Measurements from ENCODE around the gene RNU2-1.

DNA sequence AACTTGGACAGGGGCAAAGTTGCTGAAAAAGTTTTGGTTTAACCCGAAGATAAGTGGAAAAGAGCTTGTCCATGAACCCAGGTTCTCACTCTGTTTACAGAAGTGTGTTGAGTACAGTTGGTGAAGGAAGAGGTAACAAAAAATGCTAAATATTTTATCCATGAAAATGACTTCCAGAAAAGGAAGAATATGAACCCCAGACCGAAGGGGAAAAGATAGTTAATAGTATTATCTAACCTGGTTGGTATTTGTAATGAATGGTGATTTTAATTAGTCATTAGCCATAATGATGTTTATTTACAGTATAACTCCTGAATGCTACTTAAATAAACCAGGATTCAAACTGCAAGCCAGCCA, 22.7 kb downstream of the RNU2-1 start:
- TF ChIP-seq POLR2A (IDR thresholded peaks at IDR 0.05) (no peak), EP300 (IDR thresholded peaks at IDR 0.05) (no peak)
- TF ChIP-seq, protein P1, sequence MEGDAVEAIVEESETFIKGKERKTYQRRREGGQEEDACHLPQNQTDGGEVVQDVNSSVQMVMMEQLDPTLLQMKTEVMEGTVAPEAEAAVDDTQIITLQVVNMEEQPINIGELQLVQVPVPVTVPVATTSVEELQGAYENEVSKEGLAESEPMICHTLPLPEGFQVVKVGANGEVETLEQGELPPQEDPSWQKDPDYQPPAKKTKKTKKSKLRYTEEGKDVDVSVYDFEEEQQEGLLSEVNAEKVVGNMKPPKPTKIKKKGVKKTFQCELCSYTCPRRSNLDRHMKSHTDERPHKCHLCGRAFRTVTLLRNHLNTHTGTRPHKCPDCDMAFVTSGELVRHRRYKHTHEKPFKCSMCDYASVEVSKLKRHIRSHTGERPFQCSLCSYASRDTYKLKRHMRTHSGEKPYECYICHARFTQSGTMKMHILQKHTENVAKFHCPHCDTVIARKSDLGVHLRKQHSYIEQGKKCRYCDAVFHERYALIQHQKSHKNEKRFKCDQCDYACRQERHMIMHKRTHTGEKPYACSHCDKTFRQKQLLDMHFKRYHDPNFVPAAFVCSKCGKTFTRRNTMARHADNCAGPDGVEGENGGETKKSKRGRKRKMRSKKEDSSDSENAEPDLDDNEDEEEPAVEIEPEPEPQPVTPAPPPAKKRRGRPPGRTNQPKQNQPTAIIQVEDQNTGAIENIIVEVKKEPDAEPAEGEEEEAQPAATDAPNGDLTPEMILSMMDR (IDR thresholded peaks at IDR 0.05): no peak

Data from sigmoid colon (tissue), 4 donors.